PC-9 (cell line): ENCODE measurements around the gene ARHGEF12.

Experiments
- CTCF ChIP-seq: fragments of 200-600 bp; sonication (generic); conservative IDR thresholded peaks from 2 replicates; pipeline ENCODE4 v1.6.1; 2017; ENCODE audit warnings: mixed run types, antibody characterized with exemption, mild to moderate bottlenecking, moderate library complexity
- EZH2 ChIP-seq: fragments of 200-600 bp; sonication (generic); IDR thresholded peaks from 2 replicates; pipeline ENCODE4 v1.8.0; 2017; ENCODE audit warnings: antibody characterized with exemption, low read depth

GRCh38 chr11:120376547-120377182 lies 40.5 kb downstream of the ARHGEF12 start:
- no peak for TF ChIP-seq CTCF
- TF ChIP-seq EZH2, result no peak
